Measurements from ENCODE around the gene PSMG4.

PSMG4 gene

DNA sequence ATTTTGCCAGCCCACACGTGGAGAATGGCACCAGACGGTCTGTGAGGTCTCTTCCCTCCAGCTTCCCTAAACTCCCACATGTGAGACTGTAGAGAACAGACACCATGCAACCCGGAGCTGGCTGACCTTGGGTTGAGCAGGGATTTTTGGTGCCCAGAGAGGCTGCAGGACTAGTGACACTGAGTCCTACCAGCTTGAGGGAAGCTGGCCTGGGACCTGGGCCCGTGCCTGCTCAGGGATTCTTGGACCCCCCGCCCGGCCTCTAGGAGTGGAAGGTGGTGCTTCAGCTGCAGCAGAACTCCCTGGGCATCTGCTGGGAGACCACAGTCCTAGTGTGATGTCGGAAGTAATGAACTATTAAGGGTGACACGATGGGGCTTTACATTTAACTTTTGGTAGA is 3.2 kb downstream of the PSMG4 start:
- TF ChIP-seq SPI1 (IDR thresholded peaks at IDR 0.05; ENCODE audit: borderline replicate concordance, low read depth) (no peak), POLR2AphosphoS5 (IDR thresholded peaks at IDR 0.05; ENCODE audit: low read depth) (no peak), REST (IDR thresholded peaks at IDR 0.05; ENCODE audit: insufficient replicate concordance, low read depth) (no peak)
- Histone ChIP-seq H3K4me3 (replicated peaks; ENCODE audit: insufficient read depth, low read length) (no peak overlapping the region), H3K27me3 (ENCODE audit: insufficient read depth, poor library complexity, severe bottlenecking) (peaks cover 3% of the 10 kb centered on the region), H3K27ac (replicated peaks) (no peak overlapping the region)
- DNase-seq (ENCODE audit: low read depth in 1 of 2, low spot score in 1 of 2), result no peak

GRCh38 chr6:3263096-3263495 is 4.3 kb downstream of the PSMG4 start:
- no peaks in the 10 kb centered on the region for H3K27me3 ChIP-seq (ENCODE audit: insufficient read depth, poor library complexity, severe bottlenecking)
- no peak overlapping the region for H3K4me3 ChIP-seq (replicated peaks; ENCODE audit: insufficient read depth, low read length)
- TF ChIP-seq GABPA (IDR thresholded peaks at IDR 0.05; ENCODE audit: low read depth), result no peak
- no peak for TF ChIP-seq SPI1 (IDR thresholded peaks at IDR 0.05; ENCODE audit: borderline replicate concordance, low read depth)
- TF ChIP-seq POLR2AphosphoS5 (IDR thresholded peaks at IDR 0.05; ENCODE audit: low read depth), result no peak
- no peak for TF ChIP-seq REST (IDR thresholded peaks at IDR 0.05; ENCODE audit: insufficient replicate concordance, low read depth)
- TF ChIP-seq CTCF (IDR thresholded peaks at IDR 0.05; ENCODE audit: insufficient read depth, low read length), result no peak
- DNase-seq (ENCODE audit: low read depth in 1 of 2, low spot score in 1 of 2), result no peak
- H3K27ac ChIP-seq (replicated peaks), result no peak overlapping the region

- no peak for TF ChIP-seq SPI1 (IDR thresholded peaks at IDR 0.05; ENCODE audit: borderline replicate concordance, low read depth)
- TF ChIP-seq GABPA (IDR thresholded peaks at IDR 0.05; ENCODE audit: low read depth), result no peak
- TF ChIP-seq POLR2AphosphoS5 (IDR thresholded peaks at IDR 0.05; ENCODE audit: low read depth), result no peak
- no peak for TF ChIP-seq REST (IDR thresholded peaks at IDR 0.05; ENCODE audit: insufficient replicate concordance, low read depth)
- TF ChIP-seq CTCF (IDR thresholded peaks at IDR 0.05; ENCODE audit: insufficient read depth, low read length), result no peak
- Histone ChIP-seq H3K27ac (replicated peaks) (no peak overlapping the region), H3K27me3 (ENCODE audit: insufficient read depth, poor library complexity, severe bottlenecking) (no peaks in the 10 kb centered on the region), H3K4me3 (replicated peaks; ENCODE audit: insufficient read depth, low read length) (no peak overlapping the region)
- DNase-seq (ENCODE audit: low read depth in 1 of 2, low spot score in 1 of 2), result no peak
These were observed 5.6 kb downstream of the PSMG4 start for GRCh38 chr6:3264356-3264755.

- no peak for DNase-seq (ENCODE audit: low read depth in 1 of 2, low spot score in 1 of 2)
- no peak for TF ChIP-seq CTCF (IDR thresholded peaks at IDR 0.05; ENCODE audit: insufficient read depth, low read length)
- no peak for TF ChIP-seq REST (IDR thresholded peaks at IDR 0.05; ENCODE audit: insufficient replicate concordance, low read depth)
- no peak for TF ChIP-seq SPI1 (IDR thresholded peaks at IDR 0.05; ENCODE audit: borderline replicate concordance, low read depth)
- no peak for TF ChIP-seq GABPA (IDR thresholded peaks at IDR 0.05; ENCODE audit: low read depth)
- no peak for TF ChIP-seq POLR2AphosphoS5 (IDR thresholded peaks at IDR 0.05; ENCODE audit: low read depth)
- H3K4me3 ChIP-seq (replicated peaks; ENCODE audit: insufficient read depth, low read length), result no peak overlapping the region
- H3K27me3 ChIP-seq (ENCODE audit: insufficient read depth, poor library complexity, severe bottlenecking), result no peaks in the 10 kb centered on the region
- H3K27ac ChIP-seq (replicated peaks), result no peak overlapping the region
These were observed 6.9 kb downstream of the PSMG4 start for GRCh38 chr6:3265671-3266070.

Data from HL-60 (cell line).